SK-N-SH treated with all-trans-retinoic acid at 6 μM for 48 hours (cell line): ENCODE data around the gene ZNF831.

Source experiments
- ATAC-seq: fragments of 200-7000 bp; cut with Tn5 transposase; 3 replicates; pipeline ENCODE4 v1.9.1; 2020; ENCODE audit warnings: mild to moderate bottlenecking, moderate library complexity
- ARNTL ChIP-seq: fragments of 450-650 bp; formaldehyde crosslinking; IDR thresholded peaks from 2 replicates; pipeline ENCODE4 v1.5.0; 2020; ENCODE audit warnings: low read depth, mild to moderate bottlenecking, moderate library complexity, borderline replicate concordance
- BACH2 ChIP-seq: fragments of 250-450 bp; sonication (Bioruptor Pico); IDR thresholded peaks from 2 replicates; pipeline ENCODE4 v1.9.0; 2021; ENCODE audit warnings: mild to moderate bottlenecking, borderline replicate concordance
- CSDC2 ChIP-seq: fragments of 250-450 bp; sonication (Bioruptor Pico); IDR thresholded peaks from 2 replicates; pipeline ENCODE4 v1.5.0; 2020; ENCODE audit warnings: mild to moderate bottlenecking, moderate library complexity
- ESRRG ChIP-seq: fragments of 250-450 bp; sonication (Bioruptor Pico); IDR thresholded peaks from 2 replicates; pipeline ENCODE4 v1.6.1; 2021; ENCODE audit warnings: mild to moderate bottlenecking
- GLIS3 ChIP-seq: fragments of 250-450 bp; sonication (Bioruptor Pico); IDR thresholded peaks from 2 replicates; pipeline ENCODE4 v1.5.0; 2020; ENCODE audit warnings: mild to moderate bottlenecking, moderate library complexity
- ISL1 ChIP-seq: fragments of 250-450 bp; sonication (Bioruptor Pico); IDR thresholded peaks from 2 replicates; pipeline ENCODE4 v2.1.2; 2022; ENCODE audit warnings: mild to moderate bottlenecking, moderate library complexity
- OSR1 ChIP-seq: fragments of 250-450 bp; sonication (Bioruptor Pico); IDR thresholded peaks from 2 replicates; pipeline ENCODE4 v1.8.0; 2022; ENCODE audit warnings: moderate library complexity, mild to moderate bottlenecking, inconsistent platforms
- PATZ1 ChIP-seq: fragments of 250-450 bp; sonication (Bioruptor Pico); IDR thresholded peaks from 2 replicates; pipeline ENCODE4 v1.8.0; 2020; ENCODE audit warnings: mild to moderate bottlenecking, moderate library complexity, borderline replicate concordance
- PPARA ChIP-seq: fragments of 250-450 bp; sonication (Bioruptor Pico); IDR thresholded peaks from 2 replicates; pipeline ENCODE4 v1.5.0; 2020; ENCODE audit warnings: mild to moderate bottlenecking, borderline replicate concordance
- RARB ChIP-seq: fragments of 250-450 bp; sonication (Bioruptor Pico); IDR thresholded peaks from 2 replicates; pipeline ENCODE4 v1.8.0; 2021; ENCODE audit warnings: mild to moderate bottlenecking, moderate library complexity
- SNAI2 ChIP-seq: fragments of 250-450 bp; sonication (Bioruptor Pico); IDR thresholded peaks from 2 replicates; pipeline ENCODE4 v1.5.0; 2020; ENCODE audit warnings: mild to moderate bottlenecking, moderate library complexity
- TCF4 ChIP-seq: fragments of 250-450 bp; sonication (Bioruptor Pico); IDR thresholded peaks from 2 replicates; pipeline ENCODE4 v1.8.0; 2021; ENCODE audit warnings: mild to moderate bottlenecking, moderate library complexity, borderline replicate concordance
- TOX ChIP-seq: fragments of 250-450 bp; sonication (Bioruptor Pico); IDR thresholded peaks from 2 replicates; pipeline ENCODE4 v1.8.0; 2021; ENCODE audit warnings: mild to moderate bottlenecking, moderate library complexity, borderline replicate concordance
- ZC3H10 ChIP-seq: fragments of 250-450 bp; sonication (Bioruptor Pico); IDR thresholded peaks from 2 replicates; pipeline ENCODE4 v1.5.1; 2021; ENCODE audit warnings: mild to moderate bottlenecking, moderate library complexity
- ZFP3 ChIP-seq: fragments of 250-450 bp; sonication (Bioruptor Pico); IDR thresholded peaks from 2 replicates; pipeline ENCODE4 v1.5.0; 2020; ENCODE audit warnings: mild to moderate bottlenecking, moderate library complexity
- ZFP30 ChIP-seq: fragments of 450-650 bp; formaldehyde crosslinking; IDR thresholded peaks from 2 replicates; pipeline ENCODE4 v1.5.0; 2022; ENCODE audit warnings: mild to moderate bottlenecking, moderate library complexity
- ZNF565 ChIP-seq: fragments of 450-650 bp; formaldehyde crosslinking; conservative IDR thresholded peaks from 2 replicates; pipeline ENCODE4 v1.5.0; 2020; ENCODE audit warnings: low read depth, mild to moderate bottlenecking, moderate library complexity
- ZNF70 ChIP-seq: fragments of 450-650 bp; formaldehyde crosslinking; IDR thresholded peaks from 2 replicates; pipeline ENCODE4 v1.5.0; 2020; ENCODE audit warnings: mild to moderate bottlenecking, moderate library complexity
- TF ChIP-seq, protein P1 (sequence below): fragments of 250-450 bp; sonication (Bioruptor Pico); IDR thresholded peaks from 2 replicates; pipeline ENCODE4 v1.5.1; 2020; ENCODE audit warnings: low read depth, mild to moderate bottlenecking, moderate library complexity
- TF ChIP-seq, protein P2 (sequence below): fragments of 250-450 bp; sonication (Bioruptor Pico); IDR thresholded peaks from 2 replicates; pipeline ENCODE4 v1.5.1; 2021; ENCODE audit warnings: mild to moderate bottlenecking, moderate library complexity
- TF ChIP-seq, protein P3 (sequence below): fragments of 250-450 bp; sonication (Bioruptor Pico); IDR thresholded peaks from 2 replicates; pipeline ENCODE4 v1.5.0; 2020; ENCODE audit warnings: mild to moderate bottlenecking, moderate library complexity

The ZNF831 gene

DNA sequence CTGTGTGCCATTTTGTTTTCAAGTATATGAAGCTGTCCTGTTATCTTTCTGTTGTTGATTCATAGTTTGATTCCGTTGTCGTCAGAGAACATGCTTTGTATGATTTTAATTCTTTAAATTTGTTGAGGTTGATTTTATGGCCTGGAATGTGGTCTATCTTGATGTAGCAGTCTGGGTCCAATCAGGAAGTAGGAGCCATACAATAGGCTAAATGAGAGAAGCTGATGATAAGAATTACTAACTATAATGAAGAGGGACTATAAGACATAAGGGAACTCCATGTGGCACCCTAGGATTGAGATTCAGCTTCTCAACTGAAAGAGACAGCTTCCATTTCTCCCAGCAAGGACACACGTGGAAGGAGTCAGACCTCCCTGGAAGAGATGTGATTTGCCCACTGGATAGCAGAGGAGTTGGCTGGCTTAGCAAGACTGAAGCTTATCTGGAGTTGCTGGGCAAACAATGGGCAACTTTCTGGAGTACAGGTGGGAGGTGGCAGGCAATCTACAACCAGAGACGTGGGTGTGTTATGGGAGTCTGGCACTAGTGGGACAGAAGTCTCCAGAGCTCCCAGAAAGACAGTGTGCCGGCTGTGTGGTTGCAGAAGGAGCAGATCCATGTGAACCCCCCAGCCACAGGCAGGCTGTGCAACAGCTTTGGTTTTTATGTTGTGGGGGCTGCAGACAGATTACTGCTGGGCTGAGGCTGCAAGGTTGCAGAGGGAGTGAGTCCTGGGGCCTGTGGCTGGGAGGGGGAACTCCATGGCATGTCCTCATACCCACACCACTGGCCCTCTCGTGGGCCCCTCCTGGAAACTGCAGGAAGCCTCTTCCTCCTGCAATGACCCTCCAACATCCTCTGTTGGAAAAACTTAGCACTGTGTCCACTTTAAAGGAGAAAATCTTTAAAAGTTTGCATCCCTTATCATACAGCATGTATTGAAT is 7.1 kb downstream of the ZNF831 start:
- TF ChIP-seq TOX (no peak), RARB (CRISPR knock-in tag) (no peak), ZNF70 (CRISPR knock-in tag) (no peak), ZFP30 (no peak), SNAI2 (CRISPR knock-in tag) (no peak)
- TF ChIP-seq, all 23 proteins: peak for 0
- no peak for ATAC-seq

DNA sequence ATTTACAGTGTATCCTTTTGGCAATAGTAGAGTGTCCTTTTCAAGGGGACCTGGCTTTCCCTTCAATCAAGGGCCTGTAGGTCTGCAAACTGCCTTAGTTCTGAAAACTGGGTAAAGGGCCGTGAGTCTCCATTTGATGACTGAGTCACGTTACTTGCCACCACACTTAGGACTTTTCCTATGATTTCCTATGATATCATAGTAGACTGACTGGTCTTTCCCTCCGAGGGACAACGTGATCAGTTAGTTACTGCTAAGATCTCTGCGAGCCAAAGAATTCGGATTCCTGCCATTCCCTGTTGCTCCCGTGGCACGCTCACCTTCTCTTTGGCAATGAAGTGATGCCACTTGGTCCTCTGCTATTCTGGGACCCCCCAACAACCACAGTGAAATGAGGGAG is 8.4 kb downstream of the ZNF831 start:
- ATAC-seq, result no peak
- no peak for TF ChIP-seq ESRRG (CRISPR knock-in tag)
- TF ChIP-seq, all 23 proteins: peak for 0

DNA sequence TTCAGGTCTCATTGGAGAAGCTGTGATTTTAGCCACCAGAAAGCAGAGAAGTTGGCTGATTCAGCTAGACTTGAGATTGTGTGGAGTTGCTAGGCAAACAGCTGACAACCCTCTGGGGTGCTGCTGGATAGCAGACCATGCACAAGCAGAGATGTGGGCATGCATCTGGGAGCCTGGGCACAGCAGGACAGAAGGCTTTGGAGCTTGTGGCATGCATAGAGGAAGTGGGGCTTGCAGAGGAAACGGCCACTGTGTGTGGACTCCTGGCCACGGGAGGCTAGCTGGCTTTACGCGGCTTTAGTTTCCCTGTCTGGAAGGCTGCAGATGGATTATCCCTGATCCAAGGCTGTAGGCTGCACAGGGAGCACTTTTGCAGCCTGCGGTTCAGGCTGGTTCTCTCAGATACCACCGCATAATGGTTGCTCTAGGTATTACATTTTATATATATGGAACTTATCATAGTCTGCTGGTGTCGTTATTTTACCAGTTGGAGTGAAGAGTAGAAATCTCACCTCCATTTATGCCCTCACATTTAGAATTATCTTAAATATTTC is 10.4 kb downstream of the ZNF831 start:
- ATAC-seq, result no peak
- TF ChIP-seq ZNF565 (no peak), ISL1 (CRISPR knock-in tag) (no peak), TOX (no peak), ZFP3 (CRISPR knock-in tag) (no peak), ZNF70 (CRISPR knock-in tag) (no peak), PPARA (no peak), OSR1 (CRISPR knock-in tag) (no peak), RARB (CRISPR knock-in tag) (no peak), BACH2 (no peak), GLIS3 (CRISPR knock-in tag) (no peak), TCF4 (CRISPR knock-in tag) (no peak), ZFP30 (no peak), PATZ1 (no peak), SNAI2 (CRISPR knock-in tag) (no peak), CSDC2 (CRISPR knock-in tag) (no peak)
- TF ChIP-seq, protein P1, sequence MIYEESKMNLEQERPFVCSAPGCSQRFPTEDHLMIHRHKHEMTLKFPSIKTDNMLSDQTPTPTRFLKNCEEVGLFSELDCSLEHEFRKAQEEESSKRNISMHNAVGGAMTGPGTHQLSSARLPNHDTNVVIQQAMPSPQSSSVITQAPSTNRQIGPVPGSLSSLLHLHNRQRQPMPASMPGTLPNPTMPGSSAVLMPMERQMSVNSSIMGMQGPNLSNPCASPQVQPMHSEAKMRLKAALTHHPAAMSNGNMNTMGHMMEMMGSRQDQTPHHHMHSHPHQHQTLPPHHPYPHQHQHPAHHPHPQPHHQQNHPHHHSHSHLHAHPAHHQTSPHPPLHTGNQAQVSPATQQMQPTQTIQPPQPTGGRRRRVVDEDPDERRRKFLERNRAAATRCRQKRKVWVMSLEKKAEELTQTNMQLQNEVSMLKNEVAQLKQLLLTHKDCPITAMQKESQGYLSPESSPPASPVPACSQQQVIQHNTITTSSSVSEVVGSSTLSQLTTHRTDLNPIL (CRISPR knock-in tag), result no peak
- TF ChIP-seq, protein P2, sequence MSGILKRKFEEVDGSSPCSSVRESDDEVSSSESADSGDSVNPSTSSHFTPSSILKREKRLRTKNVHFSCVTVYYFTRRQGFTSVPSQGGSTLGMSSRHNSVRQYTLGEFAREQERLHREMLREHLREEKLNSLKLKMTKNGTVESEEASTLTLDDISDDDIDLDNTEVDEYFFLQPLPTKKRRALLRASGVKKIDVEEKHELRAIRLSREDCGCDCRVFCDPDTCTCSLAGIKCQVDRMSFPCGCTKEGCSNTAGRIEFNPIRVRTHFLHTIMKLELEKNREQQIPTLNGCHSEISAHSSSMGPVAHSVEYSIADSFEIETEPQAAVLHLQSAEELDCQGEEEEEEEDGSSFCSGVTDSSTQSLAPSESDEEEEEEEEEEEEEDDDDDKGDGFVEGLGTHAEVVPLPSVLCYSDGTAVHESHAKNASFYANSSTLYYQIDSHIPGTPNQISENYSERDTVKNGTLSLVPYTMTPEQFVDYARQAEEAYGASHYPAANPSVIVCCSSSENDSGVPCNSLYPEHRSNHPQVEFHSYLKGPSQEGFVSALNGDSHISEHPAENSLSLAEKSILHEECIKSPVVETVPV (CRISPR knock-in tag), result no peak
- TF ChIP-seq, protein P3, sequence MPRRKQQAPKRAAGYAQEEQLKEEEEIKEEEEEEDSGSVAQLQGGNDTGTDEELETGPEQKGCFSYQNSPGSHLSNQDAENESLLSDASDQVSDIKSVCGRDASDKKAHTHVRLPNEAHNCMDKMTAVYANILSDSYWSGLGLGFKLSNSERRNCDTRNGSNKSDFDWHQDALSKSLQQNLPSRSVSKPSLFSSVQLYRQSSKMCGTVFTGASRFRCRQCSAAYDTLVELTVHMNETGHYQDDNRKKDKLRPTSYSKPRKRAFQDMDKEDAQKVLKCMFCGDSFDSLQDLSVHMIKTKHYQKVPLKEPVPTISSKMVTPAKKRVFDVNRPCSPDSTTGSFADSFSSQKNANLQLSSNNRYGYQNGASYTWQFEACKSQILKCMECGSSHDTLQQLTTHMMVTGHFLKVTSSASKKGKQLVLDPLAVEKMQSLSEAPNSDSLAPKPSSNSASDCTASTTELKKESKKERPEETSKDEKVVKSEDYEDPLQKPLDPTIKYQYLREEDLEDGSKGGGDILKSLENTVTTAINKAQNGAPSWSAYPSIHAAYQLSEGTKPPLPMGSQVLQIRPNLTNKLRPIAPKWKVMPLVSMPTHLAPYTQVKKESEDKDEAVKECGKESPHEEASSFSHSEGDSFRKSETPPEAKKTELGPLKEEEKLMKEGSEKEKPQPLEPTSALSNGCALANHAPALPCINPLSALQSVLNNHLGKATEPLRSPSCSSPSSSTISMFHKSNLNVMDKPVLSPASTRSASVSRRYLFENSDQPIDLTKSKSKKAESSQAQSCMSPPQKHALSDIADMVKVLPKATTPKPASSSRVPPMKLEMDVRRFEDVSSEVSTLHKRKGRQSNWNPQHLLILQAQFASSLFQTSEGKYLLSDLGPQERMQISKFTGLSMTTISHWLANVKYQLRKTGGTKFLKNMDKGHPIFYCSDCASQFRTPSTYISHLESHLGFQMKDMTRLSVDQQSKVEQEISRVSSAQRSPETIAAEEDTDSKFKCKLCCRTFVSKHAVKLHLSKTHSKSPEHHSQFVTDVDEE (CRISPR knock-in tag), result no peak

- no peak for TF ChIP-seq ARNTL (CRISPR knock-in tag)
- TF ChIP-seq ZFP3 (CRISPR knock-in tag), result no peak
- TF ChIP-seq ISL1 (CRISPR knock-in tag), result no peak
- TF ChIP-seq OSR1 (CRISPR knock-in tag), result no peak
- no peak for TF ChIP-seq BACH2
- TF ChIP-seq, protein P2 (CRISPR knock-in tag), result no peak
- TF ChIP-seq ZC3H10, result no peak
- no peak for TF ChIP-seq ZNF565
- ATAC-seq, result no peak
Observed at GRCh38 chr20:59175002-59175401, 11.4 kb downstream of the ZNF831 start.
